ENCODE data around the gene MRPS26.
"Not testable (repeated sequence)": the region's sequence is repeated elsewhere in the genome, so short reads cannot be mapped to it uniquely, and the experiment has no call there.

MRPS26 gene

DNA sequence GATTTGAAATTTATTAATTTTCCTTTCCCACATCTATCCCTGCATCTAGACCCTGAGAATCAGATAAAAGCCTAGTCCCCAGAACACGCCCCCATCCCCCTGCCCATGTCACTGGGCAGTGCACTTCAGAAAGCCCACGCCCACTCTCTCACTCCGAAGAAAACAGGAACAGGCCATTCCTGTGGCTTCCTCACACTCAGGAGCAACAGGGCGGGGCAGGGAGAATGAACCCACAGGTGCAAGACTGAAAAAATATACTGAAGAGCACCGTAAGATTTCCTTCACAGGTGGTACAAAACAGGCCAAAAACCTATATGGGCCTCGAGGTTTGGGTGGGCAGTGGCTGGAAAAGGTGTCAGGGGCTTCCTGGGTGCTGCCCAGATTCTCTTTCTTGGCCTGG, 29.0 kb downstream of the MRPS26 start:
- no peak for DNase-seq (ENCODE audit: low read depth)

DNA sequence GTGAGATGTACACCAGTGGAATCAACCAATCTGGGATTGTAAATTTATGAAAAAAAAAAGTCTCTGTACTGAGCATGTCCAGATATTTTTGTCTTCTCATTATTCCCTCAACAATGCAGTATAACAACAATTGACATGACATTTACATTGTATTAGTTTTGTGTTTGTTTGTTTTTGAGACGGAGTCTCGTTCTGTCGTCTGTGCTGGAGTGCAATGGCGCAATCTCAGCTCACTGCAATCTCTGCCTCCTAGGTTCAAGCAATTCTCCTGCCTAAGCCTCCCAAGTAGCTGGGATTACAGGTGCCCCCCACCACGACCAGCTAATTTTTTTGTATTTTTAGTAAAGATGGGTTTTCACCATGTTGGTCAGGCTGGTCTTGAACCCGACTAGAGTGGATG, 29.5 kb downstream of the MRPS26 start:
- not testable (repeated sequence) for DNase-seq (ENCODE audit: low read depth)

DNA sequence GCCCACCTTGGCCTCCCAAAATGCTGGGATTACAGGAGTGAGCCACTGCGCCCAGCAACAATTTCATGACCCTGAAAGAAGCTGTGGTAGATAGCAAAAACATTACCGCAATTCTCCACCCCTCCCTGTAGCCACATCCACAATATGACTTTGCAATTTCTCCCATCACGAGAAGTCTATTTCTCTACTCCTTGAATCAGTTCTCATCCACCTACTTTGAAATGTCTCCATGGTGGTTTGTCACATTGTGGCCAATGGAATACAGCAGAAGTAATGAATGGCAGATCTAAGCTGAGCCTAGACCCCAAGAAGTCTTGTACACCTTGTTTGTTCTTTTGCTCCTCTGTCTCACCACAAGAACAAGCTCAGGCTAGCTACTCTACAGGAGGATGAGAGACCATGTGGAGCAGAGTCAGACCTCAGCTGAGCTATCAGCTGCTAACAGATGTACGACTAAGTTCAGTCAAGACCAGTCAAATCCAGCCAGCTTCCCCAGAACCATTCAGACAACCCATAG, 31.8 kb downstream of the MRPS26 start:
- no peak for DNase-seq (ENCODE audit: low read depth)

DNA sequence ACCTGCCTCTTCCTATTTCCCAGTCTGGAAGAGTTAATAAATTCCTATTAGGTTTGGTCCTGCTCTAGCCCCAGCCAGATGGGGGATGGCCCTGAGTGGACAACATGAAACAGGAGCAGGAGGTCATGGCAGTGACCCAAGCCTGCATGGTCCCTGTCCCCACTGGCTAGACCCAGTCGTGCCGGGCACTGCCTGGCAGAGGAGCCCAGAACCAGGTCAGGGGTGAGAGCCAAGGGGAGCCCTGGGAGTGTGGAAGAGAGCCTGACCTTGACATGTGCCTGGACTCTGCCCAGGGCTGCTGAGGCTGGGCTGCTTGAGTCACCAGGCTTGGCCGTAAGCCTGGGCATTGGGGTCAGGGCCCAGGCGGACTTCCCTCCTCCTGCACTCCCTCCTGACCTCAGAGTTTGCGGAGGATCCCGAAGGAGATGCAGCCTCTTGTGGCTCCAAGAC, 35.1 kb downstream of the MRPS26 start:
- DNase-seq (ENCODE audit: low read depth), result no peak

DNA sequence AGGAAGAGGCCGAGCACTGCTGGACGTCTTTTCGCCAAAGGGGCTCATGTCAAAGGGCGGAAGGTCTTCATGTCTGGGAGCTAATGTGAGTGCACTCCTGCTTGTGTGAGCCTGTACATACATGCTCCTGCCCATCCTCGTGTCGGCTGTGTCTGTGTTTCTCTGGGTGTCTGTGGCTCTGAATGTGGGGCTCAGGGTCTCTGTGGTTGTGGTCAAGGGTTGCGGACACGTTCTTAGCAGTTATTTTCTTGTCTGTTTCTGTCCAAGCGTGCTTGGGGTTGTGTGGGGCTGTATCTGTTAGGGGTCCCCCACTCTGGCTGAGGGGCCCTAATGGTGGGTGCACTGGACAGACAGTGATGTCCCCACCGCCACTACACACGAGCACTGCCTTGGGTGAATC, 35.8 kb downstream of the MRPS26 start:
- no peak for DNase-seq (ENCODE audit: low read depth)

DNA sequence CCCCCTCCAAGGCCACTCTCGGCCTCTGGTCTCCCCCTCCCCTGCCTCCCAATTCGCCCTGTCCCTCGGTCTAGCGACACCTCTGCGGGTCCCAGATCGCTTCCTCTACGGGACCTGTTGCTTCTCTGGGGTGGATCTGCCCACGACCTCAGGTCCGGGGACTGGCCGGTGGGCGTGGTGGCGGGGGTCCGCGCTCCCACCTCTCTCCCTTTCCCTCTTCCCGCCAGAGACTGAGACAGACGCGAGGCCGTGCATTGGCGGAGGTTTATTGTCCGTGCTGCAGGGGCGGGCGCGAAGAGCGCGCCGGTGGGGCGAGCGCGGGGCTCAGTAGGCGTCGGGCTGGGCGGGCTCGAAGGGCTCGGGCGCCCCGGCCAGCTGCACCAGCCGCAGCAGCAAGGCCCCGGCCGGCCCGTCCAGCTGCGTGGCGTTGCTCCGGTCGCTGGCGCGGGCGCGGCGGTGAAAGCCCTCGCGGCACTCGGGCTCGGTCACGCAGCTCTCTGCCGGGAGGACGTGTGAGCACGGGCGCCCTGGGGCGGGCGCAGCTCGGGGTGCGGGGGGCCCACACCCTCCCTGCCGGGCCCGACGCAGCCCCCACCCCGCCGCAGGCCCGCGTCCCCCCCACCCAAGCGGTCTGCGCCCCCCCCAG, 36.6 kb downstream of the MRPS26 start:
- no peak for DNase-seq (ENCODE audit: low read depth)

DNA sequence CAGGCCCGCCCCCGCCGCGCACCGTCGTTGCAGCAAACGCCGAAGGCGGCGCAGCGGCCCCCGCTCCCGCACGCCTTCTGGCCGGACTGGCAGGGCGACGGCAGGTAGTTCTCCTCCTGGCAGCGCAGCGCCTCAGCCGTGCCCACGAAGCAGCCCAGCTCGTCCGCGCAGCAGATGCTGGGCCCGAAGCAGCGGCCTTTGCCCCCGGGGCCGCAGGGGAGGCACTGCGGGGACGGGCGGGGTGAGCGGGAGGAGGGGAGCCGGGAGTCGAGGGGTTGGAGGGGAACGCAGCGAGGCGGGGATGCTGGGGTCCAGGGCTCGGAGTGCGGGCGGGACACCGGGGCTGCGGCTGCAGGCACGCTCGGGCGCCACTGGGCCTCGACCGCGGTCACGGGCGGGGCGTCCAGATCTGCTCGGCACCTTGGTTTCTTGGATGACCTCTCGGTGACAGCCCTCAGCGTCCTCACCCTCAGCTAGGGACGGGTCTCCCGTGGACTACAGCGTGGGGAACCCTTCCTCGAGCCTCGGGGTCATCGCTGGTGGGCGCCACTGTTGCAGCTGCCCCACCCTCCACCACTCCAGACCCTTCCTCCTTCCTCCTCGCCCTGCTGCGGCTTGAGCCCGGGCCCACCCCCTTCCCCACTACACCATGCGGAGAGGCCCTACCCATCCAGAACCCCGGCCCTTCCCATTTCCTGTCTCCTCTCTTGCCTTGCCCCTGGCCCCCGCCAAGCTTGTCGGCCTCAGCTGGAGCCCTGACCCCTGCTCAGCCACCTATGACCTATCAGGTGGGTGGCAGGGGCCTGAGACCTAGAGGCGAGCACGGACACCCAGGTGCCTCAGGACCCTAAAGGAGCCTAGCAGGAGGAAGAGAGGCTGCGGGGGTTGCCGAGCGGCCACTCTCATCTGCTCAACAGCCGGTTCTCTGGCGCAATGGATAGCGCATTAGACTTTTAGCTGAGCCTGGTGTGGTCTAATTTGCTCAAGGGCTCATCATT, 37.4 kb downstream of the MRPS26 start:
- no peak for DNase-seq (ENCODE audit: low read depth)

DNA sequence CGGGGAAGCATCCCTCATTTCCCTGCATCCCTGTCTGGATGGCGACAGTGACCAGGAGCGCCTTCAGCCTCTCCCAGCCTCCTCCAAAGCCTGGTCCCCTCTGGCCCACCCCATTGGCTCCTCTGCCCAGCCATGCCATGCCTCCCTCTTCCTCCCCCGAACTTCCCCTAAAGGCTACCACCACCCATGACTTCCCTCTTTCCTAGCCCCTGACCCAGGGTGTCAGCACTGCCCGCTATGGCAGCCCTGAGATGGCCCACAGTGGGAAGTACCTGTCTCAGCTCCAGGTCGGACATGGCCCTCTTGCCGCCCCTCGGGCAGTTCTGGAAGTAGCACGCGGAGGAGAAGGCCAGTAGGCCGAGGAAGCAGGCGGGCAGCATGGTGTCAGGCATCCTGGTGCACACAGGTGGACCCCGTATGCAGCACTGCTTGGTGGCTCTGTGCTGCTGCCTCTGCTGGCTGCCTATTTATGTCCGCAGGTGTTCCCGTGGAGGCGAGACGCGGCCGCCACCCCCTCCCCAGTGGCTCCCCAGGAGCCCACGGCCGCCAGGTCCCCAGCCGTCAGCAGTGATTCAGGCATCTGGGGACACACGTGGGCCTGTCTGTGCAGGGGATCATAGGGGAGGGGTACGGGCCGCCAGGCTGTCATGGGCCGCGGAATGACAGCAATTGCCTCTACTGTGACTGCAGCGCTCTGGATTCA, 38.6 kb downstream of the MRPS26 start, which contains the start of gene AVP:
Gene AVP (minus strand): TSS at position 442 of the 703 bp plus-strand sequence. CDS start 50 bp downstream, at position 392.
- DNase-seq (ENCODE audit: low read depth), result no peak

DNA sequence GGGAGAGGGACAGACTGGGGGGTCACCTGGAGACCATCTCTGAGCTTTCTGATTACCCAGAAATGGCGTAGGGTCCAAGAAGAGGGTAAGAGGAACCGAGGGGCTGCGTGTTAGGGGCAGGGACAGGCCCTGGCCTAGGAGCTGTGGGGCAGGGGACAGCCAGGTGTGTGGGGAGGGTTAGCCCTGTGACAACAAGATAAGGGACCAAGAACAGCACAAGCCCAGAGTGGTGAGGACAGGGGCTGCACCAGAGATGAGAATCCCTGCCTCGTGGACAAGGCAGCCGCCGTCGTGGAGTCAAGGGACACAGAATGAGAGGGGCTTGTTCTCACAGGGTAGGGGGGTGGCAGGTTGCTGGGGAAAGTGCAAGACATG, 39.1 kb downstream of the MRPS26 start:
- DNase-seq (ENCODE audit: low read depth), result no peak

DNA sequence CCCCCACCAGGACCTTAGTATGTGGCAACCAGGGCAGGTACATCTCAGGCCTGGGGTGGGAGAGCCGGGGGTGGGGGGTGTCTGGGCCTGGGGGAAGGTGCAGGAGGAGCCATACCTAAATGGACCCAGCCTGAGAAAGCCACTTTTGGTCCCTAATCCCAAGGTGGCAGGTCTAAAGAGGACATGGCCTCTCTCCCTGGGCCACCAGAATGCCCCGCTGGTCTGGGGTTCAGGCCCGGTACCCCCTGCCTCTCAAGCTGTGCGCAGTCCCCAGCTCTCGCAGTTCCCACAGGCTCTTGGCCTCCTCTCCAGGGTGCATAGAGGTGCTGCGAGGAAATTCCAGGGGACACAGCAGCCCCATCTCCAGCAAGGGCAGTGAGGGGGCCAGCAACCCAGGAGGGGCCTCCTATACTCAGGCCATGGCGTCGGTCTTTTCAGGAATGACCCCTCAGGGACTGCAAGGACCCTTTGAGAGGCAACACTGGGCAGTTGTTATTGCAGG, 39.8 kb downstream of the MRPS26 start:
- DNase-seq (ENCODE audit: low read depth), result no peak

DNA sequence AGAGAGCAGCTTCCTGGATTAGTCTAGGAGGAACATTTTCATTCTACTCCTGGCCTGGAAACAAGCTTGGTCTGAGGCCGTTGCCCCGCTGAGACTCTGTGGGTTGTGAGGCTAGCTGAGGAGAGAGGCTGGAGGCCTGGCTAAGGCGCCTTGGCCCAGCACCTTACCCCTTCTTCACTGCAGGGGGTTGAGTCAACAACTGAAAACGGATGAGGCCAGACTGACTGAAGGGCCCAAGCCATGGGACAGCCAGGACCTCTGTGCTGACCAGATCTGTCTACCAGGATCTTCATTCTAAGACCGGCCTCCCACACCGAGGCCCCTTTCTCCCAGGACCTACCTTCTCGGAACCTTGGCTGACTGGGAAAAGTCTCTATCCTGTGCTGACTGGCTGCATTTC, 42.2 kb downstream of the MRPS26 start:
- DNase-seq (ENCODE audit: low read depth), result no peak

DNA sequence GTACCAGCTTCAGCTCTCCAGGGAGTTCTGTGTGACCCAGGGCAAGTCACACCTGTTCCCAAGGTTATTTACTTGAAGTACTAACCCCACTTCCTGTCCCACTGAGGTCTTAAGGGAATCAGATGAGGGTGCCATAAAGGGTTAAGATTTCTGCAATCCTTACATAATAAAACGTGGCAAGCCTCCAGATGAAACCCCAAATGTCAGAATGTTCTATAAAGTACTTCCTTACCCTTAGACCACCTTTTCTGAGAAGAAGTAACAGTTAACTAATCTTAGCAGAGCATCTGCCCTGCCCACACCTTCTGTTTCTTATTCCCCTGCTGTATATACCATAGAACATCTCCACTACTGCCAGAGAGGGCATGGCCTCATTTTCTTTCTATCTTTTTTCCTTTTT, 44.7 kb downstream of the MRPS26 start:
- no peak for DNase-seq (ENCODE audit: low read depth)

DNA sequence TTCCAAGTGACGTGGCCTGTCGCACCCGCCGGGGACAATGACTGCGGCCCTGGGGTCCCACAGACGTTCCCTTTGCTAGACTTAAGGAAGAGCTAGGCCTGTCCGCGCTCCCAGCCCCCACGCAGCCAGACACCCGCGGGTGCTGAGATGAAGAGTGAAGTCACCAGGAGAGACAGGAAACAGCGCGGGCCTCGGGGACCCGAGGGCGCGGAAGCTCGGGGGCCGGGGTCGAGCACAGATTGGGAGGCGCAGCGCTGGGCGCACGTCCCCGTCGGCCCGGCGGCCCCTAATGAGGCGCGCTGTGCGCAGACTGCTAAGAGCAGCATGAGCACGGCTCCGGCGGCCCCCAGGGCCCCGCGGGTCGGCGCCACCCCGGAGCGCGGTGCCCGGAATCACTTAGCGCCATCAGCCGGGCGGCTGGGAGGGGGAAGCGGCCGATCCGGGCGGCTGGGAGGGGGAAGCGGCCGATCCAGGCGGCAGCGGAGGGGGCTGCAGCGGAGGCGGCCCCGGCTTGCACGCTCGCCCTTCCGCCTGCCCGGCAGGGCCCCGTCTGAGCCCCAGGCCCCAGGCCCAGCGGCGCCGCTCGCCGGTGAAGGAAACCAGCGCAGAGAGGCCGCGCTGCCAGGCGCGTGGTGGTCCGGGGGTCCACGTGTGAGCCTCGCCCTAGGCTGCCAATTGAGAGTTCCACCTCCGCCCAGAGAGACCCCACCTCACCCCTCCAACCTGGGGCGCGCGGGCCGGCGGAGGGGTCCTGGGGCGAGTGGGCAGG, 46.9 kb downstream of the MRPS26 start:
- DNase-seq (ENCODE audit: low read depth), result no peak

DNA sequence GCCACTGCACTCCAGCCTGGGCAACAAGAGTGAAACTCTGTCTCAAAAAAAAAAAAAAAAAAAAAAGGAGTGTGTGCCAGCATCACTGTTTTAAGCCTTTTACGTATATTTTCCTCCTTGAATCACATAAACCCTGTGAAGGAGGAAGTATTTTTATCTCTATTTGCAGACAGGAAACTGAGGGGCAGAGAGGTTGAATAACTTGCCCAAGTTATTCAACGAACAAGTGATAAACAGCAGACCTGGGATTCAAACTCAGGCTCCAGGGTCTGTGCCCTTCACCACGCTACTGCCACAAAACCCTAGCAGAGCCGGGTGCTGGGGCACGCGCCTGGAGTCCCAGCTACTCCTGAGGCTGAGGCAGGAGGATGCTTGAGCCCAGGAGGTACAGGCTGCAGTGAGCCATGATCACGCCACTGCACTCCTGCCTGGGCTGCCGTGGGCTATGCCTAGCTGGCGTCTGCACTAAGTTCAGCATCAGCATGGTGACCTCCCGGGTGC, 48.1 kb downstream of the MRPS26 start:
- no peak for DNase-seq (ENCODE audit: low read depth)

DNA sequence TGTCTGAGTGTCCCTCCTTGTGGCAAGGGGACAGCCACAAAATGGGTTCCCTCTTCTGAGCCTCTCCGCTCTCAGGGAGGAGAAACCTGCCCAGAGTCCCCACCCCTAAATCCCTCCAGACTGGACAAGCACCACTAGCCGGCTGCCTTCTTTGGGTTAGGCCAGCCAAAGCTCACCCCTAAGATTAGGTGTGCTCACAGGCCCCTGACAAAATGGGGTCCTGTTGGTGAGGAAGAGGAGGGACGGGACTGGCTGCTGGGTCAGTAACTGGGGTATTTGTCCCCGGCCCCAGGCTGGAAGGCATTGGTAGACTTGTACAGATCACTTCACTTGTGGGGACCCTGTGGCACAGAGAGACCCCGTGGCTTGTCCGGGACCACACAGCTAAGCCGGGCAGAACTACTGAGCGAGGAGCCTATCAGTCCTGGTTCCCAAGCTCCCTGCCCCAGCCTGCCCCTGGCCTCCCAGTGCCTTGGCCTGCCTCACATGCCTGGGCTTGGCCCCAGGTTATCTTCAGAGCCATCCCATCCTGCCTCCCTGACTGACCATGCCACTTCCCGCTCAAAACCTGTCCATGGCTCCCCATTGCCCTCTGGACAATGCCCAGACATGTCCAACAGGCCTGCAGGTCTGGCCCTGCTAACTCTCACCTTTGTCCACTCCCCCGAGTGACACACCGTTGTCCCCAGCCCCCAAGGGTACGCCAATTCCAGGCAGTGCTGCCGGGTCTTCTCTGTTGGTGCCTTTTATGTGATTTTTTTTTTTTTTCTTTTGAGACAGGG, 49.2 kb downstream of the MRPS26 start:
- no peak for DNase-seq (ENCODE audit: low read depth)
